Ascending aorta (tissue), 2 donors: ENCODE measurements around the gene FGFR3. TPM values are rescaled to one million over a fixed set of nuclear protein-coding genes. Genes with fewer than 3 reads are reported as not detected.

ENCODE experiments used
- DNase-seq, 2 donors: peaks; one replicate each; pipeline ENCODE4 v3.0.0-alpha.2; 2019; ENCODE audit warnings: low spot score in 2 of 2
- H3K27ac ChIP-seq, 2 donors: fragments of 200-600 bp; sonication (generic); one replicate each; pipeline ENCODE4 v1.5.1; 2016 to 2017; ENCODE audit warnings: mild to moderate bottlenecking in 1 of 2
- H3K27me3 ChIP-seq: fragments of 200-600 bp; sonication (generic); one replicate; pipeline ENCODE4 v1.5.1; 2017
- H3K36me3 ChIP-seq, 2 donors: fragments of 200-600 bp; sonication (generic); one replicate each; pipeline ENCODE4 v1.5.1; 2016
- H3K4me1 ChIP-seq, 2 donors: fragments of 200-600 bp; sonication (generic); one replicate each; pipeline ENCODE4 v1.5.1; 2016 to 2017; ENCODE audit warnings: mild to moderate bottlenecking in 1 of 2
- H3K4me3 ChIP-seq, 2 donors: fragments of 200-600 bp; sonication (generic); one replicate each; pipeline ENCODE4 v1.5.1; 2016 to 2017; ENCODE audit warnings: mild to moderate bottlenecking in 1 of 2
- H3K9me3 ChIP-seq, 2 donors: fragments of 200-600 bp; sonication (generic); one replicate each; pipeline ENCODE4 v1.5.1; 2016
- intact Hi-C: fragments of 100-400 bp; cut with DNase I; formaldehyde crosslinking; loops from one replicate; pipeline ENCODE4 v1.15.1; 2023
- total RNA-seq: library from RNA; depleted of rRNA; stranded (reverse); fragments of >200 nt; gene quantifications from one replicate; pipeline ENCODE4 v1.1.0, GENCODE V29; 2016
- TF ChIP-seq, protein P1 (sequence below), 3 experiments: fragments of 200-600 bp in 2 of 3; fragments of 450-650 bp in 1 of 3; sonication (generic) in 2 of 3; IDR thresholded peaks; one replicate each; pipeline ENCODE4 v1.5.1; 2016 to 2019; ENCODE audit warnings: antibody characterized with exemption in 3 of 3, mild to moderate bottlenecking in 1 of 3, moderate library complexity in 1 of 3

Gene FGFR3
- 3.7 TPM for total RNA-seq

DNA sequence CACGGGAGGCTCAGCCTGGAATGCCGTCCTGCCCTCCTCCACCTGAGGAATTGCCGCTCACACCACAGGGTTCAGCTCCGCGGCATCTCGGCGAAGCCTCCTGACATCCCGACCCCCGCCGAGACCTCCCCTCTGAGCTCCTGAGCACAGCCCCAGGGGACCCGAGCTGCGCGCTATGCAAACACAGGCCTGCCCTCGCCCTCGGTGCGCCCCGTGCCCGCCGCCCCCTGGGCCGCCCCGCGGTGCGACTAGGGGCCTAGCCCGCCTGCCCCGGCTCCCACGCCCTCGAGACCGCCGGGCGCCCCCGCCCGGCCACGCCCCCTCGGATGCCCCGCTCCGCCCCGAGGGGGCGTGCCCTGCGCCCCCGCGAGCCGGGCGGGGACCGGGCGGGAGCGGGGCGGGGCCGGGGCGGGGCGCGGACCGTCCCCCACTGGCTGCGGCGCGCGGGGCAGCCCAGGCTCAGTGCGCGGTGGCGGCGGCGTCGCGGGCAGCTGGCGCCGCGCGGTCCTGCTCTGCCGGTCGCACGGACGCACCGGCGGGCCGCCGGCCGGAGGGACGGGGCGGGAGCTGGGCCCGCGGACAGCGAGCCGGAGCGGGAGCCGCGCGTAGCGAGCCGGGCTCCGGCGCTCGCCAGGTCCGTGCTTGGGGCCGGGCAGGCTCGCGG, at the start of gene FGFR3:
Gene FGFR3 (plus strand): TSS at position 462 of the 664 bp plus-strand sequence. CDS start 642 bp downstream, outside the sequence.
- Histone ChIP-seq H3K4me1 (peaks cover 9% of the 10 kb centered on the region in 2 donors), H3K9me3 (no peaks in the 10 kb centered on the region), H3K4me3 (peak within 1 kb of the TSS; percentile 55 to 70), H3K27ac (no peak within 1 kb of the TSS), H3K27me3 (peaks cover 23% of the 10 kb centered on the region), H3K36me3 (no peaks in the 10 kb centered on the region)
- DNase-seq, result no peak
- intact Hi-C loops, result no loop called here
- TF ChIP-seq, protein P1, sequence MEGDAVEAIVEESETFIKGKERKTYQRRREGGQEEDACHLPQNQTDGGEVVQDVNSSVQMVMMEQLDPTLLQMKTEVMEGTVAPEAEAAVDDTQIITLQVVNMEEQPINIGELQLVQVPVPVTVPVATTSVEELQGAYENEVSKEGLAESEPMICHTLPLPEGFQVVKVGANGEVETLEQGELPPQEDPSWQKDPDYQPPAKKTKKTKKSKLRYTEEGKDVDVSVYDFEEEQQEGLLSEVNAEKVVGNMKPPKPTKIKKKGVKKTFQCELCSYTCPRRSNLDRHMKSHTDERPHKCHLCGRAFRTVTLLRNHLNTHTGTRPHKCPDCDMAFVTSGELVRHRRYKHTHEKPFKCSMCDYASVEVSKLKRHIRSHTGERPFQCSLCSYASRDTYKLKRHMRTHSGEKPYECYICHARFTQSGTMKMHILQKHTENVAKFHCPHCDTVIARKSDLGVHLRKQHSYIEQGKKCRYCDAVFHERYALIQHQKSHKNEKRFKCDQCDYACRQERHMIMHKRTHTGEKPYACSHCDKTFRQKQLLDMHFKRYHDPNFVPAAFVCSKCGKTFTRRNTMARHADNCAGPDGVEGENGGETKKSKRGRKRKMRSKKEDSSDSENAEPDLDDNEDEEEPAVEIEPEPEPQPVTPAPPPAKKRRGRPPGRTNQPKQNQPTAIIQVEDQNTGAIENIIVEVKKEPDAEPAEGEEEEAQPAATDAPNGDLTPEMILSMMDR (IDR thresholded peaks at IDR 0.05), result no peak

- intact Hi-C loops, result no loop called here
- Histone ChIP-seq H3K36me3 (peaks cover 0 to 2% of the 10 kb centered on the region in 2 donors), H3K9me3 (peaks cover 0 to under 1% of the 10 kb centered on the region in 2 donors), H3K27me3 (no peaks in the 10 kb centered on the region), H3K4me1 (peaks cover 0 to 1% of the 10 kb centered on the region in 2 donors), H3K4me3 (no peak overlapping the region), H3K27ac (no peak overlapping the region)
- TF ChIP-seq, protein P1 (IDR thresholded peaks at IDR 0.05), result no peak
- DNase-seq, result no peak
Measured at GRCh38 chr4:1743551-1743950, 49.5 kb upstream of the FGFR3 start.

DNA sequence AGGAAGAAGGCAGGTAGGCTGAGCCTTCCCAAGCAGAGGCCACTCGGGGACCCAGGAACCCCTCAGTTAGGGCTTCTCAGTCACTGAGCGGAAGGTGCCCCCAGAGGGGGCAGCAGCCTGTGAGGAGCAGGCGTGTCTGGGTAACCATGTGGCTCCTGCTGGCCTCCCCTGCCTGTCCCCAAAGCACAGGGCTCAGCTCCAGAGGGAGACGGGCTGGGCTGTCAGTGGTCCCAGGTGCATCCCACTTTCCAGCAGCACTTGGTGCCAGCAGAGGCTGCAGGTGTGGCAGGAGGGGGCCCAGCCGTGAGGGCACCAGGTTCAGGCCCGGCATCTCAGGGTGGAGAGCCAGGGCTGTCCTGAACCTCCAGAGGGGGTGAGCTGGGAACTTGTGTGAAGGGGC, 49.1 kb upstream of the FGFR3 start:
- Histone ChIP-seq H3K27ac (no peak overlapping the region), H3K27me3 (no peaks in the 10 kb centered on the region), H3K4me3 (no peak overlapping the region), H3K9me3 (no peaks in the 10 kb centered on the region), H3K4me1 (peaks cover 0 to 2% of the 10 kb centered on the region in 2 donors), H3K36me3 (peaks cover 0 to 2% of the 10 kb centered on the region in 2 donors)
- TF ChIP-seq, protein P1 (IDR thresholded peaks at IDR 0.05), result no peak
- DNase-seq, result no peak
- intact Hi-C loops, result no loop called here

DNA sequence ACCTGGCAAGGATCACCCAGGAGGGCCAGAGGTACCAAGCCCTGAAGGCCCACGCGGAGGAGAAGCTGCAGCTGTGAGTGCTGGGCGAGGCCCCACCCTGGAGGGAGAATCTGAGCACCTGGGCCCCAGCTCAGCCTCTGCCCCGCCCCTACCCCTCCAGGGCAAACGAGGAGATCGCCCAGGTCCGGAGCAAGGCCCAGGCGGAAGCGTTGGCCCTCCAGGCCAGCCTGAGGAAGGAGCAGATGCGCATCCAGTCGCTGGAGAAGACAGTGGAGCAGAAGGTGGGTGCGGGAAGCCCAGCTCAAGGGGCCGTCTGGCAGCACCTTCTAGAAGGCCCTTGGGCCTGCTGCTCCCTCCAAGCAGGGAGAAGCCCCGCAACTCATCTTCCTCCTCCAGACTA, 48.5 kb upstream of the FGFR3 start:
- Histone ChIP-seq H3K4me3 (no peak overlapping the region), H3K9me3 (no peaks in the 10 kb centered on the region), H3K36me3 (peaks cover 0 to 2% of the 10 kb centered on the region in 2 donors), H3K27ac (no peak overlapping the region), H3K4me1 (peaks cover 0 to 2% of the 10 kb centered on the region in 2 donors), H3K27me3 (no peaks in the 10 kb centered on the region)
- intact Hi-C loops, result no loop called here
- DNase-seq, result no peak
- TF ChIP-seq, protein P1 (IDR thresholded peaks at IDR 0.05), result no peak

GRCh38 chr4:1745165-1745564, 47.9 kb upstream of the FGFR3 start:
- intact Hi-C loops, result loop anchor here (5.0 kb wide), 1 partner anchor 67 kb away; no protein-coding TSS in a partner anchor
- DNase-seq, result no peak
- TF ChIP-seq, protein P1 (IDR thresholded peaks at IDR 0.05), result no peak
- Histone ChIP-seq H3K4me3 (no peak overlapping the region), H3K9me3 (no peaks in the 10 kb centered on the region), H3K36me3 (peaks cover 0 to 2% of the 10 kb centered on the region in 2 donors), H3K4me1 (peaks cover 0 to 2% of the 10 kb centered on the region in 2 donors), H3K27ac (no peak overlapping the region), H3K27me3 (no peaks in the 10 kb centered on the region)
